Activated CD4-positive, alpha-beta T cell treated with anti-CD3 and anti-CD28 coated beads for 4 hours (primary cell): ENCODE measurements around the gene CHRM1.
"Not testable (repeated sequence)": the region's sequence is repeated elsewhere in the genome, so short reads cannot be mapped to it uniquely, and the experiment has no call there.

Experiments
- DNase-seq, 2 donors: peaks; one replicate each; pipeline ENCODE4 v3.0.0-alpha.2; 2020

CHRM1 gene, protein sequence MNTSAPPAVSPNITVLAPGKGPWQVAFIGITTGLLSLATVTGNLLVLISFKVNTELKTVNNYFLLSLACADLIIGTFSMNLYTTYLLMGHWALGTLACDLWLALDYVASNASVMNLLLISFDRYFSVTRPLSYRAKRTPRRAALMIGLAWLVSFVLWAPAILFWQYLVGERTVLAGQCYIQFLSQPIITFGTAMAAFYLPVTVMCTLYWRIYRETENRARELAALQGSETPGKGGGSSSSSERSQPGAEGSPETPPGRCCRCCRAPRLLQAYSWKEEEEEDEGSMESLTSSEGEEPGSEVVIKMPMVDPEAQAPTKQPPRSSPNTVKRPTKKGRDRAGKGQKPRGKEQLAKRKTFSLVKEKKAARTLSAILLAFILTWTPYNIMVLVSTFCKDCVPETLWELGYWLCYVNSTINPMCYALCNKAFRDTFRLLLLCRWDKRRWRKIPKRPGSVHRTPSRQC

DNA sequence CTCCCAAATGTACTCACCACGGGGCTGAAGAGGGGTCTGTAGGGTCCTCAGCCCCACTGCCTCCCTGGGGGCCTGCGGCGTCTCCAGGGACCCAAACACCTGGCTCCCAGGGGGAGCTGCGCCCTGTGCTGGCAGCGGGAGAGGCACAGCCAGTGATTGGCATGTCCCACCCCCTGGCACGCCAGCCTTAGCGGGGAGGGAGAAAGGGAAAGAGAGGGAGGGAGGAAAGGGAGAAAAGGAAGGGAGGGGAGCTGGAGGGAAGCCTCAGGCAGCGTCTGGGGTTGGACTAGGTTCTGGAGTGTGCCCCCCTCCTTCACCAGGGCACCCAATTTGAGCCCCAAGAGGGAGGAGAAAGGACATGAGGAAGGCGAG is at the start of gene CHRM1:
Gene CHRM1, minus strand, starts transcription at position 163 of the 372 bp plus-strand sequence. CDS start 10,263 bp downstream, outside the sequence.
- no peak for DNase-seq

- DNase-seq, result no peak
Observed at GRCh38 chr11:62965574-62965973, 44.4 kb upstream of the CHRM1 start.

GRCh38 chr11:62962391-62962790 is 41.2 kb upstream of the CHRM1 start:
- DNase-seq, result no peak

- DNase-seq, result no peak
Observed at GRCh38 chr11:62961017-62961570, 39.9 kb upstream of the CHRM1 start.

DNA sequence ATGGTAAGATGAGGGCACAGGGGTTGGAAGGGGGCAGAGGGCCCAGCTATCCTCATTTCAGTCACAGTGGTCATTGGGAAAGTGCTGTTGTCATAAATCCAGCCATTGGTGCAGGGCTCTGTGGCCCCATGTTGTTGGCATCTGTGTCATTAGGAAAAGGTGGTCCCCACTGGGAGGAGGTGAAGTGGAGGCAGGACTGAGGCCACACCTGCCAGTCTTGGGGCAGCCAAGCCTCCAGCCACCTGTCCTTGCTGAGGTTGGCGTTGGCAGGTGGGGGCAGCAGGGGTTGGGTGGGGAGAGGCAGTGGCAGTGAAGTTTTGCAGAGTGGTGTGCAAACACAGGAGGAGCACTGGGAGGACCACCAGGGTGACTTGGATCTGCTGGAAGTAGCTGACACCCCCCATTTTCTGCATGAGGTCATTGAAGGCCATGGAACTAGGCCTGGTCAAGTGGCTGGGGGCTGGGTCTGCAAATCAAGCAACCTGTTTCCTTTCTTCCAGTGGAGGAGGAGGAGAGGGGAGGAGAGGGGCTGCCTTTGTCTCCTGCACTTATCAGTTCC is 38.3 kb upstream of the CHRM1 start:
- DNase-seq, result no peak

- no peak for DNase-seq
Observed at GRCh38 chr11:62958547-62959421, 37.6 kb upstream of the CHRM1 start.

DNA sequence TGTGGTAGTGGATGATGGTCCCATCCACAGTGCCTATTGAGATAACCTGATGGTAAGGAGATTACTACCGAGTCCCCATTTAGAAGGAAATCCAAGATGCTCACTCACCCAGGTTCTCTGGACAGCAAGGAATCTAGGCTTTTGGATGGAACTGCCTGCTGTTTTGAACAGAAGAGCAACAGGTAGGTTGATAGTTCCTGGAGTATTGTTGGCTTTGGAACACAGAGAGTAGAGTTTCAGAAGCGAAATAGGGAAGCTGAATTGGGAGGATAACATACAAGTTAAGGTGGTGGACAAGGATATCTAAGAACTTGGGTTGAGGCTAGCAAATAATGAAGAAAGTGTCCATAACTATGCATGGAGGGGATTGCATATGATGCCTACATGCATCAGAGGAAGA is 36.0 kb upstream of the CHRM1 start:
- DNase-seq, result no peak

GRCh38 chr11:62954478-62954877 is 33.3 kb upstream of the CHRM1 start:
- no peak for DNase-seq

DNA sequence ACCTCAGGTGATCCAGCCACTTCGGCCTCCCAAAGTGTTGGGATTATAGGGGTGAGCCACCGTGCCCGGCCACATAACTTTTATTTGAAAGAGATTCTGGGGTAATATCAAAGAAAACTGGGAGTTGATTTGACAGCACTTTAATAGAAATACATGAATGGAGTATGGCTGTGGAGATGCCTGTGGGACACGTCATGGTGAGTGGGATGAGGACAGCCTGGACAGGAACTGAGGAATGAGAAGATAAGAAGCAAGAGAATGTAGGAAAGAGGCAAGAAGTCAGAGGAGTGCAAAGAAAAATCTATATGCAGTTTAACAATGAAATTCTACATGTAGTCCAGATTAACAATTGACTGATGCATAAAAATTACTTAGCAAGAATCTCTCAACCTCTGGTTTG is 32.6 kb upstream of the CHRM1 start:
- no peak for DNase-seq

- no peak for DNase-seq
Observed at GRCh38 chr11:62948765-62949320, 27.7 kb upstream of the CHRM1 start.

DNA sequence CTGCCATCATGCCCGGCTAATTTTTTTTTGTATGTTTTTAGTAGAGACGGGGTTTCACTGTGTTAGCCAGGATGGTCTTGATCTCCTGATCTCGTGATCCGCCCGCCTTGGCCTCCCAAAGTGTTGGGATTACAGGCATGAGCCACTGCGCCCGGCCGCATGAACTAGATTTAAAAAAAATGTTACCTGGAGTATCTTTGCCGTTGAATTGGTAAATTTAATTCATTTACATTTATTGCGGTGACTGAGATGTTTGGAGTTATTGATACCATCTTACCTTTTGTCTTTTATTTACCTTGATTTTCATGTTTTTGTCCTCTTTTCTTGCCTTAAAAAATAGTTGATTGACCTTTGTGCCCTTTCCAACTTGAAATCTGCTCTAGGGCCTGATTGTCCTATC is 24.4 kb upstream of the CHRM1 start:
- not testable (repeated sequence) for DNase-seq

DNA sequence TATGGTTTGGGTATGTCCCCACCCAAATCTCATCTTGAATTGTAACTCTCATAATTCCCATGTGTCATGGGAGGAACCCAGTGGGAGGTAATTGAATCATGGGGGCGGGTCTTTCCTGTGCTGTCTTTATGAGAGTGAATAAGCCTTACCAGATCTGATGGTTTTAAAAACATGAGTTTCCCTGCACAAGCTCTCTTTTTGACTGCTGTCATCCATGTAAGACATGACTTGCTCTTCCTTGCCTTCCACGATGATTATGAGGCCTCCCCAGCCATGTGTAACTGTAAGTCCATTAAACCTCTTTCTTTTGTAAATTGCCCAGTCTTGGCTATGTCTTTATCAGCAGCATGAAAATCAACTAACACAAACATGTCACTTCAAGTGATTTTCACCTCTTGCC is 16.4 kb upstream of the CHRM1 start:
- not testable (repeated sequence) for DNase-seq

GRCh38 chr11:62934496-62934785 is 13.3 kb upstream of the CHRM1 start:
- no peak for DNase-seq

DNA sequence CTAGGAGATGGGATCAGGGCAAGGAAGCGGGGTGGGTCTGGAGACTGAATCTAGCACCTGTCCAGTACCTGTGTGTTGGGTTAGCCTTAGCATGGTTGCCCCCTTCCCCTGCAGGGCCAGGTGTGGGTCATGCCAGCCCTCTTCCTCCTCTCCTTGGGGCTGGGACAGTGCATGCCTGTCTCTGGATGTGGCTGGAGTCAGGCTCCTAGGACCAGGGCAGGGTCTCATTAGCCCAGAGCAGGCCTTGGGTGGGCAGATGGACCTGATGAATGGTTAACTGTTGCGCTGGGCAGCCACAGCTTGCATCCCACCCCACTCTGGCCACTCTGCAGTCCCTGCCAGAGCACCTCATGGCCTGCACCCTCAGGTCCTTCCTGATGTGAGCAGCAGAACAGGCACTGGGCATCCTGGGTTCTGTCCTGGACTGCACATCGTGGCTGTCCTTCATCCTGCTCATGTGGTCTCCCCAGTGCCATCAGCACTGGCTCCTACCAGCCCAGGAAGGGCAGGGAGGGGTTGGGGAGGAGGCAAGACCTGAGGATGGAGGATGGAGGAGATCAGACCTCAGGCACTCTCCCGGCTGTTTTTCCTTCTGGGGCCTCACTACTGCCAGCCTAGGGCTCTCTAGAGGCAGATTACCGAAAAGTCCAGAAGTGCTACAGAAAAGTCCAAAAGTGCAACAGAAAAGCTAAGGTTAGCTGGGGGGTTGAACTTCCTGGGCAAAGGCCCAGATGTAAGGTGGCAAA is 12.8 kb upstream of the CHRM1 start:
- DNase-seq, result no peak

- no peak for DNase-seq
Observed at GRCh38 chr11:62933285-62933684, 12.1 kb upstream of the CHRM1 start.

- DNase-seq, result no peak
Observed at GRCh38 chr11:62931499-62932278, 10.5 kb upstream of the CHRM1 start.

DNA sequence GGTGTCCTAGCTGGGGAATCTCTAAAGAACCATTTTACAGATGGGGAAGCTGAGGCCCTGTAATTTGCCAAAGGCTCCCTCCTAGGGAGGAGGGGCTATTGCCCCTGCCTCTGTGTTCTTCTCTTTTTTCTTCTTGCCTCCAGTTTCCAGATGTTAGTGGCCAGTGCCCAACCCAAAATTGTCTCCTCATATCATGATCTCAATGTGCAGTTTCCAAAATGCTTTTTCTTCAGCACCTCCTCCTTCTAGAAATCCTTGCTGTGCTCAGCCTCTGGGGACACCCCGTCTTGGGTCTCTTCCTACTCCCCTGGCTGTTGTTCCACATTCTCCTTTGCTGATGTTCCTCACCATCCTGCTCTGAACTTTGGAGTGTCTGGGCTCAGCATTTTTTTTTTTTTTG is 9.5 kb upstream of the CHRM1 start:
- DNase-seq, result no peak

DNA sequence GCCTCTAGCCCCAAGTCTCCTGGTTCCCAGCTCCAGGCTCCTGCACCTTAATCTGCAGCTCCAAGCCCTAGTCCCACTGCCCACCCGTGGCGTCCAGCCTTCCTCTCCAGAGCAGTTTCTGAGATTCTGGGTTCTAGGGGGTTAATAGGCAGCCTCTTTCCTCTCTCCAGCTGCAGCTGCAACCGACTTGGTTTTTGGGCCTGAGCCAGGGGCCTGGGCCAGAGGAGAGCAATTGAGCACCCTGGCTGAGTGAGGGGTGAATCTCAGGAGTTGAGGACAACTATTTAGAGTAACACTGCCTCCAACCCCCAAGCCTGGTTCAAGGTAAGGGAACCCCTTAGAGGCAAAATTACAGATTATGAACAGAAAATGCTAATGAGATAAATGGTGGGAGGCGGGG is 9.0 kb upstream of the CHRM1 start:
- no peak for DNase-seq

GRCh38 chr11:62928011-62928410 is 6.8 kb upstream of the CHRM1 start:
- DNase-seq, result no peak

GRCh38 chr11:62926680-62927455 is 5.7 kb upstream of the CHRM1 start:
- DNase-seq, result no peak
